Fibroblast of lung (primary cell): Measurements from ENCODE around the gene PRR23E.

ENCODE experiments used
- EZH2 ChIP-seq: IDR thresholded peaks from 2 replicates; pipeline ENCODE4 v1.5.1; 2012; ENCODE audit warnings: low read length, control low read depth, mild to moderate bottlenecking; ENCODE audit errors: missing control alignments
- TF ChIP-seq, protein P1 (sequence below), 2 donors: IDR thresholded peaks in 1 of 2; conservative IDR thresholded peaks in 1 of 2; 1 replicate in 1 of 2; 2 replicates in 1 of 2; pipeline ENCODE4 v1.5.1; 2011 to 2012; ENCODE audit warnings: low read length in 2 of 2, control low read depth in 1 of 2, inconsistent platforms in 1 of 2, low read depth in 1 of 2, mild to moderate bottlenecking in 1 of 2

DNA sequence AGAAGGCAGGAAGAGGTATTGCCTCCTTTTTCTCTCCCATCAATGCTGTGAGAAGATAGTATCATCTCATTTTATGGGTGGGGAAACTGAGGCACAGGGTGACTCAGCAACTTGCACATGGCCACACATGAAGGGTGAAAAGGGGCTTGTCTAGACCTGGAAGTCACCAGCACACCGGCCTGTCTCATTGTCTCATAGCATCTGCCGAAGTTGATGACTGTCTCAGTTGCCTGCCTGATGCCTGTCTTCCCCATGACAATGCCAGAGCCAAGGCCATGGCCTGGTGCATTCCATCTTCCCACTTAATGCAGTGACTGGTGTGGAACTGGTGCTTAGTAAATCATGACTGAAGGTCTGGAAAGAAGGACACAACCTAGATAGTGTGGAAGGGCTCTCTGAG, 27.9 kb upstream of the PRR23E start:
- TF ChIP-seq, protein P1, sequence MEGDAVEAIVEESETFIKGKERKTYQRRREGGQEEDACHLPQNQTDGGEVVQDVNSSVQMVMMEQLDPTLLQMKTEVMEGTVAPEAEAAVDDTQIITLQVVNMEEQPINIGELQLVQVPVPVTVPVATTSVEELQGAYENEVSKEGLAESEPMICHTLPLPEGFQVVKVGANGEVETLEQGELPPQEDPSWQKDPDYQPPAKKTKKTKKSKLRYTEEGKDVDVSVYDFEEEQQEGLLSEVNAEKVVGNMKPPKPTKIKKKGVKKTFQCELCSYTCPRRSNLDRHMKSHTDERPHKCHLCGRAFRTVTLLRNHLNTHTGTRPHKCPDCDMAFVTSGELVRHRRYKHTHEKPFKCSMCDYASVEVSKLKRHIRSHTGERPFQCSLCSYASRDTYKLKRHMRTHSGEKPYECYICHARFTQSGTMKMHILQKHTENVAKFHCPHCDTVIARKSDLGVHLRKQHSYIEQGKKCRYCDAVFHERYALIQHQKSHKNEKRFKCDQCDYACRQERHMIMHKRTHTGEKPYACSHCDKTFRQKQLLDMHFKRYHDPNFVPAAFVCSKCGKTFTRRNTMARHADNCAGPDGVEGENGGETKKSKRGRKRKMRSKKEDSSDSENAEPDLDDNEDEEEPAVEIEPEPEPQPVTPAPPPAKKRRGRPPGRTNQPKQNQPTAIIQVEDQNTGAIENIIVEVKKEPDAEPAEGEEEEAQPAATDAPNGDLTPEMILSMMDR (conservative IDR thresholded peaks at IDR 0.05 in 1 of 2, IDR thresholded peaks at IDR 0.05 in 1 of 2; ENCODE audit: low read depth in 1 of 2, low read length in 2 of 2): no peak
- TF ChIP-seq EZH2: no peak
